ENCODE results near the gene ARMH3.

The ARMH3 gene

GRCh38 chr10:101840102-101840684 is 215.8 kb downstream of the ARMH3 start:
- Histone ChIP-seq H3K9me3 (ENCODE audit: control insufficient read depth in 2 of 2, low read length in 2 of 2) (no peaks in the 10 kb centered on the region), H3K4me3 (ENCODE audit: low read length in 2 of 2) (peak overlapping the region; percentile 4 to 59), H3K4me1 (ENCODE audit: control insufficient read depth, insufficient read depth, low read length) (peaks cover 19% of the 10 kb centered on the region), H3K9ac (ENCODE audit: low read length in 2 of 2) (no peak overlapping the region), H3K27me3 (ENCODE audit: control insufficient read depth in 1 of 2, insufficient read depth in 2 of 2, low read length in 2 of 2) (peaks cover 0 to 9% of the 10 kb centered on the region in 2 donors), H3K27ac (ENCODE audit: low read length) (no peak overlapping the region), H3K36me3 (ENCODE audit: control insufficient read depth in 2 of 2, insufficient read depth in 2 of 2, low read length in 2 of 2) (peaks cover 0 to 1% of the 10 kb centered on the region in 2 donors)

DNA sequence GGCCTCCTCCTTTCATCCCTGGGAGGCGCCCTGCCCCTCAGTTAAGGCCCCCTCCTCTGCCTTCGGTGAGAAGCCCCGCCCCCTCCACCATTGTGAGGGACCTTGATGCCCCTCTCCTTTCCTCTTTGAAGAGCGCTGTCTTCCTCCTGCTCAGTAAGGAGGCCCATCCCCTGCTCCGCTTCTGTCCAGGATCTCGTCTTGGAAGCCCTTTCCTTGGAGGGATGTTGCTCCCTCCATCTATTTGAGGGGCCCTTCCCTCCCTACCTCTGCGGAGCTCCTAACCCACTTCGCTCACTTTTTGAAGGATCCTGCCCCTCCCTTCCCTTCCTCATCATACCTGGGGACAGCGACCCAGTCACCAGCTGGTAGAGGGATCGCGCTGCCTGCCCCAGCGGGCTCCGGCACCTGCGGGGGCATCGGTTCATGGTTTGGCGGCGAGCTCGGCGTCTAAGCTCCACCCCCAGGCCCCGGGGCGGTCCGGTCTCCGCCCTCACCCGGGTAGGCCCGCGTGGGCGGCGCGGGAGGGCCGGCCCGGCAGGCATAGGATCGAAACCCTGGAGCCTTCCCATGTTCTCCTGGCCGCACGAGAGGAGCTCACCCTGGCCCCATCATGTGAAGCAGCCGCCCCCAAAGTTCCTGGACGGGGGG is 216.4 kb downstream of the ARMH3 start:
- peak overlapping the region in 1 of 2 donors; percentile 22 for H3K4me3 ChIP-seq (ENCODE audit: low read length in 2 of 2)
- no peaks in the 10 kb centered on the region for H3K36me3 ChIP-seq (ENCODE audit: control insufficient read depth in 2 of 2, insufficient read depth in 2 of 2, low read length in 2 of 2)
- H3K9ac ChIP-seq (ENCODE audit: low read length in 2 of 2): no peak overlapping the region
- H3K27me3 ChIP-seq (ENCODE audit: control insufficient read depth in 1 of 2, insufficient read depth in 2 of 2, low read length in 2 of 2): peaks cover 0 to 7% of the 10 kb centered on the region in 2 donors
- H3K27ac ChIP-seq (ENCODE audit: low read length): no peak overlapping the region
- H3K9me3 ChIP-seq (ENCODE audit: control insufficient read depth in 2 of 2, low read length in 2 of 2): no peaks in the 10 kb centered on the region
- H3K4me1 ChIP-seq (ENCODE audit: control insufficient read depth, insufficient read depth, low read length): peaks cover 19% of the 10 kb centered on the region

DNA sequence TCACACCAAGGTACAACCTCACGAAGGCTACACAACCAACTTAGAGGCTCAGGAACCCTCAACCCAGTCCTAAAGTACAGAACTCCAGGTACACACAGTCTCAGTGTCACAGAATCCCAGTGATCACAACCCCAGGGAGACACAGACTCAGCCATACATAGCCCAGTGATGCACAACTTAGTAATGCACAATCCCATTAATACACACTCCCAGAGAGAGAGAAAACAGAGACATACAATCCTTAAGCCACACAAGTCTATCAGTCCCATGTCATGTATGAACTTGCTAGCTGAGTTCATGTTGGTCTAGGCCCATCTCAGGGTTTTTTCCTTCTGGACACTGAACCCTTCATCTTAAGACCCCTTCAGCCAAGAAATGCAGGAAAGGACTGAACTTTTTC is 217.0 kb downstream of the ARMH3 start:
- no peak overlapping the region for H3K4me3 ChIP-seq (ENCODE audit: low read length in 2 of 2)
- no peaks in the 10 kb centered on the region for H3K36me3 ChIP-seq (ENCODE audit: control insufficient read depth in 2 of 2, insufficient read depth in 2 of 2, low read length in 2 of 2)
- no peak overlapping the region for H3K27ac ChIP-seq (ENCODE audit: low read length)
- no peak overlapping the region for H3K9ac ChIP-seq (ENCODE audit: low read length in 2 of 2)
- H3K27me3 ChIP-seq (ENCODE audit: control insufficient read depth in 1 of 2, insufficient read depth in 2 of 2, low read length in 2 of 2): peaks cover 0 to 2% of the 10 kb centered on the region in 2 donors
- no peaks in the 10 kb centered on the region for H3K9me3 ChIP-seq (ENCODE audit: control insufficient read depth in 2 of 2, low read length in 2 of 2)
- peaks cover 17% of the 10 kb centered on the region for H3K4me1 ChIP-seq (ENCODE audit: control insufficient read depth, insufficient read depth, low read length)

DNA sequence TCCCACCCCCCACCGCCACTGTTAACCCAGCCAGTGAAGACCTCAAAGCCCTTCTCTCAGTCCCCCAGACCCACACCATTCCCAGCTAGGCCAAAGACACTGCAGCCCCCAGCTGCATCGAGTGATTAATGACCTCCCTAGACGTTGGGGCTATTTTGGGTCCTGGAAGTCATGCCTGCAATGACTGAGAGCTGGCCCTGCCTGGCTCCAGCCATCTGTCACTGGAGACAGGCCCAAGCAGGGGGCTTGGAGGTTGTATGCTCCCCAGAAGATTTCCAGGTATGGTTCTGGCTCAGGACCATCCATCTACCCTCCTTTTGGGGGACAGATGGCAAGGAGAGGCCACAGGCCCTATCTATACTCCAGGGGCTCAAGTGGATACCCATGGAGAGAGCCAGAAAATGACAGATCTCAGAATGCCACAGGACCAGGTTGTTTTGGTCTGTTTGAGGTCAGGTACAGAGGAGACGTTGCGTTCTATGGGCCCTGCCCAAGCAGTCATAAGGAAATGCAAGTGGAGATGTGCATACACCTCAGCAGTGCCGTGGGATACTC is 217.5 kb downstream of the ARMH3 start:
- Histone ChIP-seq H3K4me1 (ENCODE audit: control insufficient read depth, insufficient read depth, low read length) (peaks cover 15% of the 10 kb centered on the region), H3K36me3 (ENCODE audit: control insufficient read depth in 2 of 2, insufficient read depth in 2 of 2, low read length in 2 of 2) (no peaks in the 10 kb centered on the region), H3K9ac (ENCODE audit: low read length in 2 of 2) (no peak overlapping the region), H3K9me3 (ENCODE audit: control insufficient read depth in 2 of 2, low read length in 2 of 2) (no peaks in the 10 kb centered on the region), H3K4me3 (ENCODE audit: low read length in 2 of 2) (no peak overlapping the region), H3K27me3 (ENCODE audit: control insufficient read depth in 1 of 2, insufficient read depth in 2 of 2, low read length in 2 of 2) (peaks cover 0 to 2% of the 10 kb centered on the region in 2 donors), H3K27ac (ENCODE audit: low read length) (no peak overlapping the region)

DNA sequence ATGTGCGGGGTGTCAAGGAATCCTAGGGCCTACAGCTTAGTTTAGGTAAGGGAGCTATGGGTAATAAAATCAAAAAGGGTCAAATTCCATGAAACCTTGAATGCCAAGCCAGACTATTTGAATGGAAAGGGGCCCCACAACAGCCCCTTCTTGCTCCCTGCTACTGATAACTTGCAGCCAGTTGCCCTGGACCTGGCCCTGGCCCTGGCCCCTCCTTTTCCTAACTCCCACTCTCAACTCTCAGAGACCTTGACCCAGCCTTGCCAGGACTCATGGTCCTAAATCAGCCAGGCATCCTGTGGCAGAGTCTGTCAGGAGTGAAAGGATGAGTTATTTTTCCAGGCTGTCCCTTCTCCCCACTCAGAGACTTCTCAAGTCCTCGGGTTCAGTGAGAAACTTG is 218.2 kb downstream of the ARMH3 start:
- Histone ChIP-seq H3K9ac (ENCODE audit: low read length in 2 of 2) (no peak overlapping the region), H3K36me3 (ENCODE audit: control insufficient read depth in 2 of 2, insufficient read depth in 2 of 2, low read length in 2 of 2) (no peaks in the 10 kb centered on the region), H3K27ac (ENCODE audit: low read length) (no peak overlapping the region), H3K27me3 (ENCODE audit: control insufficient read depth in 1 of 2, insufficient read depth in 2 of 2, low read length in 2 of 2) (peaks cover 0 to 2% of the 10 kb centered on the region in 2 donors), H3K9me3 (ENCODE audit: control insufficient read depth in 2 of 2, low read length in 2 of 2) (no peaks in the 10 kb centered on the region), H3K4me3 (ENCODE audit: low read length in 2 of 2) (no peak overlapping the region), H3K4me1 (ENCODE audit: control insufficient read depth, insufficient read depth, low read length) (peaks cover 15% of the 10 kb centered on the region)

- Histone ChIP-seq H3K4me1 (ENCODE audit: control insufficient read depth, insufficient read depth, low read length) (peaks cover 27% of the 10 kb centered on the region), H3K4me3 (ENCODE audit: low read length in 2 of 2) (no peak overlapping the region), H3K36me3 (ENCODE audit: control insufficient read depth in 2 of 2, insufficient read depth in 2 of 2, low read length in 2 of 2) (no peaks in the 10 kb centered on the region), H3K27ac (ENCODE audit: low read length) (no peak overlapping the region), H3K9me3 (ENCODE audit: control insufficient read depth in 2 of 2, low read length in 2 of 2) (no peaks in the 10 kb centered on the region), H3K27me3 (ENCODE audit: control insufficient read depth in 1 of 2, insufficient read depth in 2 of 2, low read length in 2 of 2) (no peaks in the 10 kb centered on the region), H3K9ac (ENCODE audit: low read length in 2 of 2) (no peak overlapping the region)
Measured at GRCh38 chr10:101835362-101835761, 220.6 kb downstream of the ARMH3 start.

DNA sequence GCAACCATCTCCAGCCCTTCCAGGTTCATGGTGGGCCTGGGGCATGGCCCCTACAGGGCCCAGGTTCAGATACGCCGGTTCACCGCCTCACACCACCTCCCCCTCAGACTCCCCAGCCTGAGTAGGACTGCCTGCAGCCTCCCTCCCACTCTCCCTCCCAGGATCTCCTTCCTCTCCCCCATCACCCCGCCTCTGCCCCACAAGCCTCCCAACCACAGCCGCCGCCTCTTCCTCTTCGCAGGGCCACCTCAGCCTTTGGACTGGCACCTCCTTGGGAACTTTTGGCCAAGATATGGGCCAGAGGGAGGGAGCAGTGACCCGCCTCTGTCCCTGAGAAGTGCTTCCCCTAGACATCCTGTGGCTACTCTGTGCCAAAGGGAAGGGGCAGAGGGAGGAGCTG is 221.6 kb downstream of the ARMH3 start:
- Histone ChIP-seq H3K27me3 (ENCODE audit: control insufficient read depth in 1 of 2, insufficient read depth in 2 of 2, low read length in 2 of 2) (no peaks in the 10 kb centered on the region), H3K36me3 (ENCODE audit: control insufficient read depth in 2 of 2, insufficient read depth in 2 of 2, low read length in 2 of 2) (no peaks in the 10 kb centered on the region), H3K9ac (ENCODE audit: low read length in 2 of 2) (no peak overlapping the region), H3K27ac (ENCODE audit: low read length) (no peak overlapping the region), H3K4me1 (ENCODE audit: control insufficient read depth, insufficient read depth, low read length) (peaks cover 25% of the 10 kb centered on the region), H3K9me3 (ENCODE audit: control insufficient read depth in 2 of 2, low read length in 2 of 2) (no peaks in the 10 kb centered on the region), H3K4me3 (ENCODE audit: low read length in 2 of 2) (no peak overlapping the region)

GRCh38 chr10:101833466-101833865 is 222.5 kb downstream of the ARMH3 start:
- Histone ChIP-seq H3K4me1 (ENCODE audit: control insufficient read depth, insufficient read depth, low read length) (peaks cover 25% of the 10 kb centered on the region), H3K36me3 (ENCODE audit: control insufficient read depth in 2 of 2, insufficient read depth in 2 of 2, low read length in 2 of 2) (no peaks in the 10 kb centered on the region), H3K9me3 (ENCODE audit: control insufficient read depth in 2 of 2, low read length in 2 of 2) (no peaks in the 10 kb centered on the region), H3K9ac (ENCODE audit: low read length in 2 of 2) (no peak overlapping the region), H3K27me3 (ENCODE audit: control insufficient read depth in 1 of 2, insufficient read depth in 2 of 2, low read length in 2 of 2) (no peaks in the 10 kb centered on the region), H3K4me3 (ENCODE audit: low read length in 2 of 2) (no peak overlapping the region), H3K27ac (ENCODE audit: low read length) (no peak overlapping the region)

GRCh38 chr10:101832325-101832771 is 223.6 kb downstream of the ARMH3 start:
- H3K4me1 ChIP-seq (ENCODE audit: control insufficient read depth, insufficient read depth, low read length): peaks cover 25% of the 10 kb centered on the region
- H3K4me3 ChIP-seq (ENCODE audit: low read length in 2 of 2): no peak overlapping the region
- H3K27me3 ChIP-seq (ENCODE audit: control insufficient read depth in 1 of 2, insufficient read depth in 2 of 2, low read length in 2 of 2): no peaks in the 10 kb centered on the region
- no peaks in the 10 kb centered on the region for H3K9me3 ChIP-seq (ENCODE audit: control insufficient read depth in 2 of 2, low read length in 2 of 2)
- no peak overlapping the region for H3K27ac ChIP-seq (ENCODE audit: low read length)
- H3K36me3 ChIP-seq (ENCODE audit: control insufficient read depth in 2 of 2, insufficient read depth in 2 of 2, low read length in 2 of 2): peaks cover 0 to 2% of the 10 kb centered on the region in 2 donors
- H3K9ac ChIP-seq (ENCODE audit: low read length in 2 of 2): no peak overlapping the region

- Histone ChIP-seq H3K27me3 (ENCODE audit: control insufficient read depth in 1 of 2, insufficient read depth in 2 of 2, low read length in 2 of 2) (no peaks in the 10 kb centered on the region), H3K9ac (ENCODE audit: low read length in 2 of 2) (peak overlapping the region; percentile 51 to 61), H3K9me3 (ENCODE audit: control insufficient read depth in 2 of 2, low read length in 2 of 2) (no peaks in the 10 kb centered on the region), H3K4me3 (ENCODE audit: low read length in 2 of 2) (peak overlapping the region; percentile 77 to 78), H3K27ac (ENCODE audit: low read length) (peak overlapping the region; percentile 31), H3K36me3 (ENCODE audit: control insufficient read depth in 2 of 2, insufficient read depth in 2 of 2, low read length in 2 of 2) (peaks cover 0 to 2% of the 10 kb centered on the region in 2 donors), H3K4me1 (ENCODE audit: control insufficient read depth, insufficient read depth, low read length) (peaks cover 25% of the 10 kb centered on the region)
Measured at GRCh38 chr10:101831169-101831811, 224.7 kb downstream of the ARMH3 start.
